SK-N-SH (cell line): ENCODE measurements around the gene ANKRD10.

Experiments used
- EP300 ChIP-seq, 2 experiments: IDR thresholded peaks; 2 replicates each; pipeline versions ENCODE4 v1.4.0 to v1.6.1; 2012; ENCODE audit warnings: borderline replicate concordance in 1 of 2, low read depth in 1 of 2, low read length in 1 of 2
- EZH2phosphoT487 ChIP-seq: fragments of 200-600 bp; sonication (generic); IDR thresholded peaks from 2 replicates; pipeline ENCODE4 v1.6.1; 2017; ENCODE audit warnings: low read depth, mixed run types, mild to moderate bottlenecking, antibody characterized with exemption, moderate library complexity, borderline replicate concordance
- GABPA ChIP-seq: IDR thresholded peaks from 2 replicates; pipeline ENCODE4 v1.4.0; 2012; ENCODE audit warnings: low read depth, mild to moderate bottlenecking
- JUND ChIP-seq: IDR thresholded peaks from 2 replicates; pipeline ENCODE4 v1.4.0; 2012
- RAD21 ChIP-seq: IDR thresholded peaks from 2 replicates; pipeline ENCODE4 v1.6.1; 2012; ENCODE audit warnings: mild to moderate bottlenecking, low read length
- SMC3 ChIP-seq: IDR thresholded peaks from 2 replicates; pipeline ENCODE4 v1.6.1; 2012; ENCODE audit warnings: low read depth, low read length, improper control_type of control experiment
- YY1 ChIP-seq: IDR thresholded peaks from 2 replicates; pipeline ENCODE4 v1.4.0; 2012; ENCODE audit warnings: low read depth, mild to moderate bottlenecking
- TF ChIP-seq, protein P1 (sequence below): fragments of 200-600 bp; sonication (generic); IDR thresholded peaks from 2 replicates; pipeline ENCODE4 v1.6.1; 2017; ENCODE audit warnings: antibody characterized with exemption, mild to moderate bottlenecking, moderate library complexity
- TF ChIP-seq, protein P2 (sequence below): IDR thresholded peaks from 2 replicates; pipeline ENCODE4 v1.6.1; 2012; ENCODE audit warnings: mild to moderate bottlenecking, low read depth, low read length, moderate library complexity

DNA sequence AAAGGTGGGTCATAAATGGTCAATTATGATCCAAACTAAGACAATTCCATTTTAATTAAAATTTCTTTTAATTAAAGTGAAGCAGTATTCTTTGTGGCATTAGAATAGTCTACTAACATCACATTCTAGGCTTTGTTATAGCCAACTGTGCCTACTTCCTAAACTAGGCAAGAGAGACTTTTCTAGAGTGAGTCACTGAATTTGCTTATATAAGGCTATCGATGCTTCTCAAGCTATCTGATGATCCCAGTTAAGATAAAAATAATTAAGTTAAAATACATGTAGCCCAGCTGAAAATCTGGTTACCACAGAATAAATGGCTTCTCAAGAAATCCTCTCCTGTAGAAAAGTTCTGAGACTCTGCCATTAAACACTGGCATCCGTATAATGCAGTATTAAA, 12.5 kb downstream of the ANKRD10 start:
- TF ChIP-seq JUND = peak; percentile 20; the same call in 1 of the 2 replicates
- TF ChIP-seq, protein P1, sequence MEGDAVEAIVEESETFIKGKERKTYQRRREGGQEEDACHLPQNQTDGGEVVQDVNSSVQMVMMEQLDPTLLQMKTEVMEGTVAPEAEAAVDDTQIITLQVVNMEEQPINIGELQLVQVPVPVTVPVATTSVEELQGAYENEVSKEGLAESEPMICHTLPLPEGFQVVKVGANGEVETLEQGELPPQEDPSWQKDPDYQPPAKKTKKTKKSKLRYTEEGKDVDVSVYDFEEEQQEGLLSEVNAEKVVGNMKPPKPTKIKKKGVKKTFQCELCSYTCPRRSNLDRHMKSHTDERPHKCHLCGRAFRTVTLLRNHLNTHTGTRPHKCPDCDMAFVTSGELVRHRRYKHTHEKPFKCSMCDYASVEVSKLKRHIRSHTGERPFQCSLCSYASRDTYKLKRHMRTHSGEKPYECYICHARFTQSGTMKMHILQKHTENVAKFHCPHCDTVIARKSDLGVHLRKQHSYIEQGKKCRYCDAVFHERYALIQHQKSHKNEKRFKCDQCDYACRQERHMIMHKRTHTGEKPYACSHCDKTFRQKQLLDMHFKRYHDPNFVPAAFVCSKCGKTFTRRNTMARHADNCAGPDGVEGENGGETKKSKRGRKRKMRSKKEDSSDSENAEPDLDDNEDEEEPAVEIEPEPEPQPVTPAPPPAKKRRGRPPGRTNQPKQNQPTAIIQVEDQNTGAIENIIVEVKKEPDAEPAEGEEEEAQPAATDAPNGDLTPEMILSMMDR = no peak
- no peak for TF ChIP-seq SMC3
- TF ChIP-seq RAD21 = no peak
- no peak for TF ChIP-seq GABPA
- TF ChIP-seq, protein P2, sequence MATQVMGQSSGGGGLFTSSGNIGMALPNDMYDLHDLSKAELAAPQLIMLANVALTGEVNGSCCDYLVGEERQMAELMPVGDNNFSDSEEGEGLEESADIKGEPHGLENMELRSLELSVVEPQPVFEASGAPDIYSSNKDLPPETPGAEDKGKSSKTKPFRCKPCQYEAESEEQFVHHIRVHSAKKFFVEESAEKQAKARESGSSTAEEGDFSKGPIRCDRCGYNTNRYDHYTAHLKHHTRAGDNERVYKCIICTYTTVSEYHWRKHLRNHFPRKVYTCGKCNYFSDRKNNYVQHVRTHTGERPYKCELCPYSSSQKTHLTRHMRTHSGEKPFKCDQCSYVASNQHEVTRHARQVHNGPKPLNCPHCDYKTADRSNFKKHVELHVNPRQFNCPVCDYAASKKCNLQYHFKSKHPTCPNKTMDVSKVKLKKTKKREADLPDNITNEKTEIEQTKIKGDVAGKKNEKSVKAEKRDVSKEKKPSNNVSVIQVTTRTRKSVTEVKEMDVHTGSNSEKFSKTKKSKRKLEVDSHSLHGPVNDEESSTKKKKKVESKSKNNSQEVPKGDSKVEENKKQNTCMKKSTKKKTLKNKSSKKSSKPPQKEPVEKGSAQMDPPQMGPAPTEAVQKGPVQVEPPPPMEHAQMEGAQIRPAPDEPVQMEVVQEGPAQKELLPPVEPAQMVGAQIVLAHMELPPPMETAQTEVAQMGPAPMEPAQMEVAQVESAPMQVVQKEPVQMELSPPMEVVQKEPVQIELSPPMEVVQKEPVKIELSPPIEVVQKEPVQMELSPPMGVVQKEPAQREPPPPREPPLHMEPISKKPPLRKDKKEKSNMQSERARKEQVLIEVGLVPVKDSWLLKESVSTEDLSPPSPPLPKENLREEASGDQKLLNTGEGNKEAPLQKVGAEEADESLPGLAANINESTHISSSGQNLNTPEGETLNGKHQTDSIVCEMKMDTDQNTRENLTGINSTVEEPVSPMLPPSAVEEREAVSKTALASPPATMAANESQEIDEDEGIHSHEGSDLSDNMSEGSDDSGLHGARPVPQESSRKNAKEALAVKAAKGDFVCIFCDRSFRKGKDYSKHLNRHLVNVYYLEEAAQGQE = no peak
- no peak for TF ChIP-seq YY1
- TF ChIP-seq EZH2phosphoT487 = no peak
- TF ChIP-seq EP300 (IDR thresholded peaks at IDR 0.05; ENCODE audit: borderline replicate concordance in 1 of 2, low read depth in 1 of 2, low read length in 1 of 2) = no peak
